Gastrocnemius medialis (tissue), 4 donors: ENCODE results near the gene RALGAPA2.

Experiments
- CTCF ChIP-seq, 5 experiments: fragments of 450-650 bp in 3 of 5; fragments of 200-600 bp in 2 of 5; sonication (generic) in 2 of 5; IDR thresholded peaks in 4 of 5; conservative IDR thresholded peaks in 1 of 5; 1 replicate in 4 of 5; 2 replicates in 1 of 5; pipeline ENCODE4 v1.5.1; 2016 to 2019; ENCODE audit warnings: antibody characterized with exemption in 5 of 5, mild to moderate bottlenecking in 3 of 5, moderate library complexity in 3 of 5
- POLR2A ChIP-seq, 2 donors: fragments of 450-650 bp; IDR thresholded peaks; one replicate each; pipeline ENCODE4 v1.6.1; 2017; ENCODE audit warnings: antibody characterized with exemption in 2 of 2, mild to moderate bottlenecking in 2 of 2, moderate library complexity in 2 of 2

GRCh38 chr20:20582734-20583133 is 129.7 kb downstream of the RALGAPA2 start:
- TF ChIP-seq CTCF (IDR thresholded peaks at IDR 0.05 in 4 of 5, conservative IDR thresholded peaks at IDR 0.05 in 1 of 5), result no peak
- TF ChIP-seq POLR2A (IDR thresholded peaks at IDR 0.05), result no peak
